ENCODE results near the gene PCSK2. TPM values are rescaled to one million over a fixed set of nuclear protein-coding genes. Genes with fewer than 3 reads are reported as not detected.

Gene PCSK2
- polyA plus RNA-seq, 1 experiment = not detected

- Histone ChIP-seq H3K27ac (ENCODE audit: low read depth, low read length) (no peak overlapping the region), H3K27me3 (ENCODE audit: control insufficient read depth, insufficient read depth, low read length) (peaks cover 14% of the 10 kb centered on the region), H3K4me3 (ENCODE audit: low read depth, low read length) (no peak overlapping the region), H3K9me3 (ENCODE audit: control insufficient read depth, insufficient read depth, low read length) (no peaks in the 10 kb centered on the region)
- ChIA-PET POLR2A (no interaction called here), CTCF (interaction anchor here (1.1 to 1.6 kb wide), 5 partner anchors 10 to 833 kb away, joined by 4 to 11 read pairs (median 6); no protein-coding TSS in a partner anchor)
- DNase-seq (ENCODE audit: low read depth, low spot score) = no peak
- TF ChIP-seq CTCF (IDR thresholded peaks at IDR 0.05; ENCODE audit: low read depth, low read length) = no peak
Observed at GRCh38 chr20:17442588-17442987, 215.7 kb downstream of the PCSK2 start.

GRCh38 chr20:17443131-17443858 is 216.5 kb downstream of the PCSK2 start:
- Histone ChIP-seq H3K9me3 (ENCODE audit: control insufficient read depth, insufficient read depth, low read length) (no peaks in the 10 kb centered on the region), H3K27me3 (ENCODE audit: control insufficient read depth, insufficient read depth, low read length) (peaks cover 14% of the 10 kb centered on the region), H3K27ac (ENCODE audit: low read depth, low read length) (no peak overlapping the region), H3K4me3 (ENCODE audit: low read depth, low read length) (no peak overlapping the region)
- no peak for DNase-seq (ENCODE audit: low read depth, low spot score)
- no peak for TF ChIP-seq CTCF (IDR thresholded peaks at IDR 0.05; ENCODE audit: low read depth, low read length)
- CTCF ChIA-PET = interaction anchor here (1.1 to 1.6 kb wide), 5 partner anchors 11 to 833 kb away, joined by 4 to 11 read pairs (median 6); no protein-coding TSS in a partner anchor
- POLR2A ChIA-PET = no interaction called here

GRCh38 chr20:17444091-17444490 is 217.3 kb downstream of the PCSK2 start:
- TF ChIP-seq CTCF (IDR thresholded peaks at IDR 0.05; ENCODE audit: low read depth, low read length) = no peak
- ChIA-PET POLR2A (no interaction called here), CTCF (no interaction called here)
- no peak for DNase-seq (ENCODE audit: low read depth, low spot score)
- peaks cover 14% of the 10 kb centered on the region for H3K27me3 ChIP-seq (ENCODE audit: control insufficient read depth, insufficient read depth, low read length)
- no peaks in the 10 kb centered on the region for H3K9me3 ChIP-seq (ENCODE audit: control insufficient read depth, insufficient read depth, low read length)
- no peak overlapping the region for H3K27ac ChIP-seq (ENCODE audit: low read depth, low read length)
- no peak overlapping the region for H3K4me3 ChIP-seq (ENCODE audit: low read depth, low read length)

- Histone ChIP-seq H3K27me3 (ENCODE audit: control insufficient read depth, insufficient read depth, low read length) (peaks cover 12% of the 10 kb centered on the region), H3K9me3 (ENCODE audit: control insufficient read depth, insufficient read depth, low read length) (no peaks in the 10 kb centered on the region), H3K4me3 (ENCODE audit: low read depth, low read length) (no peak overlapping the region), H3K27ac (ENCODE audit: low read depth, low read length) (no peak overlapping the region)
- no peak for DNase-seq (ENCODE audit: low read depth, low spot score)
- ChIA-PET POLR2A (interaction anchor here (0.7 kb wide), 1 partner anchor 12 kb away, joined by 3 read pairs; no protein-coding TSS in a partner anchor), CTCF (interaction anchor here (1.0 kb wide), 1 partner anchor 15 kb away, joined by 4 read pairs; no protein-coding TSS in a partner anchor)
- no peak for TF ChIP-seq CTCF (IDR thresholded peaks at IDR 0.05; ENCODE audit: low read depth, low read length)
Observed at GRCh38 chr20:17445543-17445942, 218.7 kb downstream of the PCSK2 start.

GRCh38 chr20:17446171-17446570 is 219.3 kb downstream of the PCSK2 start:
- no peak overlapping the region for H3K27ac ChIP-seq (ENCODE audit: low read depth, low read length)
- DNase-seq (ENCODE audit: low read depth, low spot score) = no peak
- no peak overlapping the region for H3K4me3 ChIP-seq (ENCODE audit: low read depth, low read length)
- H3K9me3 ChIP-seq (ENCODE audit: control insufficient read depth, insufficient read depth, low read length) = no peaks in the 10 kb centered on the region
- no peak for TF ChIP-seq CTCF (IDR thresholded peaks at IDR 0.05; ENCODE audit: low read depth, low read length)
- POLR2A ChIA-PET = no interaction called here
- CTCF ChIA-PET = interaction anchor here (1.0 kb wide), 1 partner anchor 14 kb away, joined by 6 read pairs; no protein-coding TSS in a partner anchor
- H3K27me3 ChIP-seq (ENCODE audit: control insufficient read depth, insufficient read depth, low read length) = peaks cover 12% of the 10 kb centered on the region
